ENCODE data around the gene OCRL. TPM values are rescaled to one million over a fixed set of nuclear protein-coding genes. Genes with fewer than 3 reads are reported as not detected.

OCRL gene
- total RNA-seq, 1 donor from 2014 or later = 10.2 TPM

GRCh38 chrX:129641469-129641868, 101.4 kb downstream of the OCRL start:
- Histone ChIP-seq H3K27ac (replicated peaks) (no peak overlapping the region), H3K4me3 (no peak overlapping the region), H3K36me3 (no peaks in the 10 kb centered on the region), H3K9me3 (replicated peaks) (no peaks in the 10 kb centered on the region), H3K27me3 (ENCODE audit: low read depth) (no peaks in the 10 kb centered on the region), H3K4me1 (no peaks in the 10 kb centered on the region)
- intact Hi-C loops (cut with micrococcal nuclease) = no loop called here
- TF ChIP-seq, protein P1, sequence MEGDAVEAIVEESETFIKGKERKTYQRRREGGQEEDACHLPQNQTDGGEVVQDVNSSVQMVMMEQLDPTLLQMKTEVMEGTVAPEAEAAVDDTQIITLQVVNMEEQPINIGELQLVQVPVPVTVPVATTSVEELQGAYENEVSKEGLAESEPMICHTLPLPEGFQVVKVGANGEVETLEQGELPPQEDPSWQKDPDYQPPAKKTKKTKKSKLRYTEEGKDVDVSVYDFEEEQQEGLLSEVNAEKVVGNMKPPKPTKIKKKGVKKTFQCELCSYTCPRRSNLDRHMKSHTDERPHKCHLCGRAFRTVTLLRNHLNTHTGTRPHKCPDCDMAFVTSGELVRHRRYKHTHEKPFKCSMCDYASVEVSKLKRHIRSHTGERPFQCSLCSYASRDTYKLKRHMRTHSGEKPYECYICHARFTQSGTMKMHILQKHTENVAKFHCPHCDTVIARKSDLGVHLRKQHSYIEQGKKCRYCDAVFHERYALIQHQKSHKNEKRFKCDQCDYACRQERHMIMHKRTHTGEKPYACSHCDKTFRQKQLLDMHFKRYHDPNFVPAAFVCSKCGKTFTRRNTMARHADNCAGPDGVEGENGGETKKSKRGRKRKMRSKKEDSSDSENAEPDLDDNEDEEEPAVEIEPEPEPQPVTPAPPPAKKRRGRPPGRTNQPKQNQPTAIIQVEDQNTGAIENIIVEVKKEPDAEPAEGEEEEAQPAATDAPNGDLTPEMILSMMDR (IDR thresholded peaks at IDR 0.05; ENCODE audit: borderline replicate concordance) = no peak
- DNase-seq = no peak

- H3K9me3 ChIP-seq (replicated peaks) = no peaks in the 10 kb centered on the region
- DNase-seq = no peak
- no peaks in the 10 kb centered on the region for H3K36me3 ChIP-seq
- no peak overlapping the region for H3K27ac ChIP-seq (replicated peaks)
- intact Hi-C loops (cut with micrococcal nuclease) = no loop called here
- H3K4me3 ChIP-seq = no peak overlapping the region
- H3K4me1 ChIP-seq = no peaks in the 10 kb centered on the region
- H3K27me3 ChIP-seq (ENCODE audit: low read depth) = no peaks in the 10 kb centered on the region
- TF ChIP-seq, protein P1 (IDR thresholded peaks at IDR 0.05; ENCODE audit: borderline replicate concordance) = no peak
These were observed 101.9 kb downstream of the OCRL start for GRCh38 chrX:129641941-129642340.

Other genes starting within 250 kb of the OCRL start
- 31.3 TPM for gene SMARCA1, start 16.8 kb upstream of the OCRL start, total RNA-seq
- 15.9 TPM for gene APLN, start 114.7 kb downstream of the OCRL start, total RNA-seq
- gene XPNPEP2, start 198.7 kb downstream of the OCRL start, total RNA-seq = 1.3 TPM
- 2.2 TPM for gene SASH3, start 239.7 kb downstream of the OCRL start, total RNA-seq

All from left ventricle myocardium inferior (tissue), 1 donor.